CD14-positive monocyte (primary cell): ENCODE data around the gene FXYD3. TPM values are rescaled to one million over a fixed set of nuclear protein-coding genes. Genes with fewer than 3 reads are reported as not detected.

ENCODE experiments used
- DNase-seq, 3 donors: peaks; one replicate each; pipeline ENCODE4 v3.0.0-alpha.2; 2011 to 2022
- H2AFZ ChIP-seq: 2 replicates; pipeline ENCODE4 v1.6.0; 2012; ENCODE audit warnings: mild to moderate bottlenecking, low read depth, low read length, inconsistent platforms; ENCODE audit not compliant: insufficient read depth, poor library complexity, severe bottlenecking
- H3K27ac ChIP-seq, 2 donors: 1 replicate in 1 of 2; 2 replicates in 1 of 2; pipeline ENCODE4 v1.5.1; 2012 to 2013; ENCODE audit warnings: low read length in 2 of 2, control low read depth in 1 of 2, inconsistent platforms in 1 of 2, low read depth in 1 of 2, mild to moderate bottlenecking in 1 of 2
- H3K27me3 ChIP-seq, 2 donors: one replicate each; pipeline versions ENCODE4 v1.6.0 to v1.6.1; 2011 to 2013; ENCODE audit warnings: low read length in 2 of 2; ENCODE audit not compliant: control insufficient read depth in 2 of 2, insufficient read depth in 2 of 2
- H3K36me3 ChIP-seq, 2 donors: replicated peaks in 1 of 2; 1 replicate in 1 of 2; 2 replicates in 1 of 2; pipeline versions ENCODE4 v1.5.1 to v1.6.1; 2012 to 2013; ENCODE audit warnings: low read length in 2 of 2, control low read depth in 1 of 2, inconsistent platforms in 1 of 2, mild to moderate bottlenecking in 1 of 2; ENCODE audit not compliant: insufficient read depth in 2 of 2, control insufficient read depth in 1 of 2
- H3K4me1 ChIP-seq, 2 donors: 1 replicate in 1 of 2; 2 replicates in 1 of 2; pipeline versions ENCODE4 v1.5.1 to v1.6.1; 2012 to 2013; ENCODE audit warnings: low read length in 2 of 2, control low read depth in 1 of 2, inconsistent platforms in 1 of 2, mild to moderate bottlenecking in 1 of 2, moderate library complexity in 1 of 2; ENCODE audit not compliant: insufficient read depth in 2 of 2, control insufficient read depth in 1 of 2
- H3K4me2 ChIP-seq: replicated peaks from 2 replicates; pipeline ENCODE3; 2012; ENCODE audit warnings: low read length, moderate library complexity, mild to moderate bottlenecking; ENCODE audit not compliant: poor library complexity, severe bottlenecking; ENCODE audit errors: extremely low read depth
- H3K4me3 ChIP-seq, 3 experiments: fragments of 200-600 bp in 1 of 3; sonication (generic) in 1 of 3; replicated peaks in 1 of 3; 1 replicate in 2 of 3; 2 replicates in 1 of 3; pipeline ENCODE4 v1.5.1; 2011 to 2013; ENCODE audit warnings: low read length in 3 of 3, mild to moderate bottlenecking in 3 of 3, control low read depth in 2 of 3, low read depth in 2 of 3, inconsistent platforms in 1 of 3, moderate library complexity in 1 of 3
- H3K79me2 ChIP-seq: 2 replicates; pipeline ENCODE4 v1.6.0; 2012; ENCODE audit warnings: mild to moderate bottlenecking, control low read depth, inconsistent platforms, low read length, moderate library complexity; ENCODE audit not compliant: insufficient read depth
- H3K9ac ChIP-seq: 2 replicates; pipeline ENCODE4 v1.6.0; 2017; ENCODE audit warnings: low read length, mild to moderate bottlenecking; ENCODE audit not compliant: insufficient read depth, poor library complexity, severe bottlenecking
- H3K9me3 ChIP-seq, 2 donors: replicated peaks in 1 of 2; 1 replicate in 1 of 2; 2 replicates in 1 of 2; pipeline versions ENCODE4 v1.5.1 to v1.6.1; 2012 to 2013; ENCODE audit warnings: low read length in 2 of 2, control low read depth in 1 of 2; ENCODE audit not compliant: control insufficient read depth in 1 of 2, insufficient read depth in 1 of 2
- H4K20me1 ChIP-seq: 2 replicates; pipeline ENCODE4 v1.6.0; 2012; ENCODE audit warnings: mild to moderate bottlenecking, low read length, control low read depth, moderate library complexity; ENCODE audit not compliant: insufficient read depth
- H3K27ac Mint-ChIP-seq, 7 donors: one replicate each; pipeline ENCODE4 v1.8.0; 2020; ENCODE audit warnings: mild to moderate bottlenecking in 7 of 7, mixed read lengths in 7 of 7, moderate library complexity in 6 of 7, inconsistent platforms in 2 of 7
- H3K27me3 Mint-ChIP-seq, 3 donors: one replicate each; pipeline ENCODE4 v1.8.0; 2021 to 2022; ENCODE audit warnings: low read depth in 3 of 3, mild to moderate bottlenecking in 3 of 3, mixed read lengths in 3 of 3, moderate library complexity in 3 of 3, inconsistent platforms in 1 of 3
- H3K36me3 Mint-ChIP-seq, 2 donors: one replicate each; pipeline ENCODE4 v1.8.0; 2020; ENCODE audit warnings: mixed read lengths in 2 of 2, inconsistent platforms in 1 of 2, mild to moderate bottlenecking in 1 of 2
- H3K4me1 Mint-ChIP-seq: one replicate; pipeline ENCODE4 v1.8.0; 2020; ENCODE audit warnings: mild to moderate bottlenecking, mixed read lengths
- H3K4me3 Mint-ChIP-seq, 2 donors: one replicate each; pipeline ENCODE4 v1.8.0; 2020; ENCODE audit warnings: mild to moderate bottlenecking in 2 of 2, mixed read lengths in 2 of 2, moderate library complexity in 1 of 2
- H3K9me3 Mint-ChIP-seq, 7 donors: one replicate each; pipeline ENCODE4 v1.8.0; 2020 to 2022; ENCODE audit warnings: mixed read lengths in 7 of 7, mild to moderate bottlenecking in 6 of 7, moderate library complexity in 6 of 7, inconsistent platforms in 2 of 7
- WGBS: methylation state at CpG from one replicate; pipeline ENCODE4 v1.1.5; 2013; ENCODE audit warnings: missing lambda C conversion rate; ENCODE audit not compliant: insufficient coverage; 5-methylcytosine and 5-hydroxymethylcytosine counted together
- intact Hi-C, 2 donors: fragments of 100-400 bp; cut with micrococcal nuclease; formaldehyde crosslinking; loops; one replicate each; pipeline versions ENCODE4 v1.15.0 to v1.15.1; 2023
- polyA plus RNA-seq, 3 donors: library from polyadenylated mRNA; depleted of rRNA in 1 of 3; unstranded in 2 of 3; stranded (reverse) in 1 of 3; fragments of 300-500 nt in 2 of 3; fragments of >200 nt in 1 of 3; fragmentation: Illumina TruSeq in 2 of 3; gene quantifications; 1 replicate in 2 of 3; 2 replicates in 1 of 3; pipeline ENCODE4 v1.2.3, GENCODE V29; 2012 to 2021
- TF ChIP-seq, protein P1 (sequence below): fragments of 200-600 bp; IDR thresholded peaks from one replicate; pipeline ENCODE4 v1.8.0; 2022; ENCODE audit warnings: antibody characterized with exemption, mild to moderate bottlenecking

Gene FXYD3
- polyA plus RNA-seq, 3 donors: not detected

GRCh38 chr19:35133826-35134225 is 18.2 kb downstream of the FXYD3 start:
- Mint-ChIP-seq H3K27me3 (peaks cover 2 to 9% (median 3%) of the 10 kb centered on the region in 3 donors), H3K4me3 (no peak overlapping the region), H3K27ac (no peak overlapping the region), H3K4me1 (peaks cover 11% of the 10 kb centered on the region), H3K9me3 (peaks cover 0 to 3% (median 0%) of the 10 kb centered on the region in 7 donors), H3K36me3 (no peaks in the 10 kb centered on the region)
- no peaks in the 10 kb centered on the region for H3K36me3 ChIP-seq
- TF ChIP-seq, protein P1, sequence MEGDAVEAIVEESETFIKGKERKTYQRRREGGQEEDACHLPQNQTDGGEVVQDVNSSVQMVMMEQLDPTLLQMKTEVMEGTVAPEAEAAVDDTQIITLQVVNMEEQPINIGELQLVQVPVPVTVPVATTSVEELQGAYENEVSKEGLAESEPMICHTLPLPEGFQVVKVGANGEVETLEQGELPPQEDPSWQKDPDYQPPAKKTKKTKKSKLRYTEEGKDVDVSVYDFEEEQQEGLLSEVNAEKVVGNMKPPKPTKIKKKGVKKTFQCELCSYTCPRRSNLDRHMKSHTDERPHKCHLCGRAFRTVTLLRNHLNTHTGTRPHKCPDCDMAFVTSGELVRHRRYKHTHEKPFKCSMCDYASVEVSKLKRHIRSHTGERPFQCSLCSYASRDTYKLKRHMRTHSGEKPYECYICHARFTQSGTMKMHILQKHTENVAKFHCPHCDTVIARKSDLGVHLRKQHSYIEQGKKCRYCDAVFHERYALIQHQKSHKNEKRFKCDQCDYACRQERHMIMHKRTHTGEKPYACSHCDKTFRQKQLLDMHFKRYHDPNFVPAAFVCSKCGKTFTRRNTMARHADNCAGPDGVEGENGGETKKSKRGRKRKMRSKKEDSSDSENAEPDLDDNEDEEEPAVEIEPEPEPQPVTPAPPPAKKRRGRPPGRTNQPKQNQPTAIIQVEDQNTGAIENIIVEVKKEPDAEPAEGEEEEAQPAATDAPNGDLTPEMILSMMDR: no peak
- no peak overlapping the region for H2AFZ ChIP-seq
- intact Hi-C loops: loop anchor here in 1 of 2 donors (10.0 kb wide), 1 partner anchor 159 kb away; no protein-coding TSS in a partner anchor
- no peak for DNase-seq
- H3K79me2 ChIP-seq: no peaks in the 10 kb centered on the region
- no peak overlapping the region for H3K4me2 ChIP-seq
- 100% methylated on average over 1 of the region's 11 CpGs for WGBS
- no peaks in the 10 kb centered on the region for H3K27me3 ChIP-seq
- H3K4me3 ChIP-seq: no peak overlapping the region
- H3K9me3 ChIP-seq: no peaks in the 10 kb centered on the region
- H3K9ac ChIP-seq: no peak overlapping the region
- no peaks in the 10 kb centered on the region for H4K20me1 ChIP-seq
- peaks cover 10% of the 10 kb centered on the region in 2 donors for H3K4me1 ChIP-seq
- no peak overlapping the region for H3K27ac ChIP-seq

- TF ChIP-seq, protein P1: no peak
- H2AFZ ChIP-seq: no peak within 1 kb of the TSS
- no peak within 1 kb of the TSS for H3K4me2 ChIP-seq
- Mint-ChIP-seq H3K4me3 (no peak within 1 kb of the TSS), H3K4me1 (peaks cover 20% of the 10 kb centered on the region), H3K36me3 (no peaks in the 10 kb centered on the region), H3K27ac (peak within 1 kb of the TSS in 1 of 7 donors; percentile 80), H3K27me3 (peaks cover 0 to 9% (median 1%) of the 10 kb centered on the region in 3 donors), H3K9me3 (peaks cover 0 to 3% (median 0%) of the 10 kb centered on the region in 7 donors)
- no peaks in the 10 kb centered on the region for H4K20me1 ChIP-seq
- H3K9ac ChIP-seq: no peak within 1 kb of the TSS
- intact Hi-C loops: loop anchor here (5.0 to 10.0 kb wide), 2 partner anchors 67 to 160 kb away; no protein-coding TSS in a partner anchor
- no peaks in the 10 kb centered on the region for H3K9me3 ChIP-seq
- H3K79me2 ChIP-seq: no peaks in the 10 kb centered on the region
- no peaks in the 10 kb centered on the region for H3K36me3 ChIP-seq
- H3K4me3 ChIP-seq: no peak within 1 kb of the TSS
- WGBS: 100% methylated on average over 1 of the region's 15 CpGs
- H3K4me1 ChIP-seq: peaks cover 19% of the 10 kb centered on the region in 2 donors
- H3K27ac ChIP-seq: no peak within 1 kb of the TSS
- DNase-seq: no peak
- H3K27me3 ChIP-seq: no peaks in the 10 kb centered on the region
These were observed 19.1 kb downstream of the FXYD3 start, which contains the start of gene LGI4 for GRCh38 chr19:35134601-35135242. Gene LGI4 (minus strand): TSS chr19:35135059. CDS start chr19:35134680, 379 bp downstream.
